Measurements from ENCODE around the gene ONECUT2.

ONECUT2 gene

DNA sequence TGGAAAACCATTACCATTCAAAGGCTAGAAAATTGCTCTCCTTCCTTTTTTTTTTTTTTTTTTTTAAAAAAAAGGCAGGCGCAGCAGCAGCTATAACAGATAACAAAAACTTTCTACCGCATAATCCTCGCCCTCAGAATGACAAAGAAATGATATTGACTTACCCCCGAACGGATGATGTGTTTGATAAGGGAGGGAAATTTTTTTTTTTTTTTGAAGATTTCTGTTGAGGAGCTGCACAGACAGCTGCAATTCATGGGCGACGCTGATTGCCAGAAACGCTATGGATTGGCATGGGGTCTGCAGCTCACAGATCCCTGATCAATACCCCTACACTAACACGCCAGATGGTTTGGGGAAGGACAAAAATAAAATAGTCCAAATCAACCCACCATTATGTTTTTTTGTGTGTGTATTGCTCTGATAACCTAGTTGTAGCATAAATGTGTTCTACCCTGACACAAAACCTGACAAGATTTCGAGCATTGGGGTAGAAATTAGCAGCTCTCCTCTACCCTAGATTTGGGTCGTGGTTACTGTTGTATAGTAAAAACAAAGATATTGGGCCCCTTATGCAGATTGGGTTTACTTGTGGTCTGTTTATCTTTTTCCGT, 3.6 kb upstream of the ONECUT2 start:
- H3K4me1 ChIP-seq (ENCODE audit: control insufficient read depth, insufficient read depth, low read length) = peaks cover 27% of the 10 kb centered on the region
- H3K27me3 ChIP-seq (ENCODE audit: control insufficient read depth in 1 of 2, insufficient read depth in 2 of 2, low read length in 2 of 2) = peaks cover 64 to 90% of the 10 kb centered on the region in 2 donors
- no peak overlapping the region for H3K9ac ChIP-seq (ENCODE audit: low read length in 2 of 2)
- H3K36me3 ChIP-seq (ENCODE audit: control insufficient read depth in 2 of 2, insufficient read depth in 2 of 2, low read length in 2 of 2) = no peaks in the 10 kb centered on the region
- no peak overlapping the region for H3K4me3 ChIP-seq (ENCODE audit: low read length in 2 of 2)
- peaks cover 0 to 5% of the 10 kb centered on the region in 2 donors for H3K9me3 ChIP-seq (ENCODE audit: control insufficient read depth in 2 of 2, low read length in 2 of 2)
- H3K27ac ChIP-seq (ENCODE audit: low read length) = no peak overlapping the region

DNA sequence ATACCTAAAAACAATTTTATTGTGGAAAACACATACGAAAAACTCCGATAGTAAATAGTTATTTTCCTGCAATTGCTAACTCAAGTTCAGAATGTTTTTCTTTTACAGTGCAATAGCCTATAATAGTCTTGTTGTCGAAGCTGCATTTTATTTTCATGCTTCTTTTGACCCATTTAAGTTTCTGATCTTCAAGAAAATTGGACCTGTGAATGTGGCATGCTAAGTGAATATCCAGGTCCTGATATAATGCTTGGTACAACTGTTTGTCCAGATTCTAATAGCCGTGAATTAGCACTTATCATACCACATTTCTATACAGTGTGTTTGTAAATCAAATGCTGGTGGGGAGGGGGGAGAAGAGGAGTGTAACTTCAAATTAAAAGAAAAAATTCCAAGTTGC, 3.0 kb upstream of the ONECUT2 start:
- Histone ChIP-seq H3K27ac (ENCODE audit: low read length) (no peak overlapping the region), H3K27me3 (ENCODE audit: control insufficient read depth in 1 of 2, insufficient read depth in 2 of 2, low read length in 2 of 2) (peaks cover 69 to 91% of the 10 kb centered on the region in 2 donors), H3K4me1 (ENCODE audit: control insufficient read depth, insufficient read depth, low read length) (peaks cover 30% of the 10 kb centered on the region), H3K9ac (ENCODE audit: low read length in 2 of 2) (no peak overlapping the region), H3K9me3 (ENCODE audit: control insufficient read depth in 2 of 2, low read length in 2 of 2) (peaks cover 0 to 5% of the 10 kb centered on the region in 2 donors), H3K36me3 (ENCODE audit: control insufficient read depth in 2 of 2, insufficient read depth in 2 of 2, low read length in 2 of 2) (no peaks in the 10 kb centered on the region), H3K4me3 (ENCODE audit: low read length in 2 of 2) (no peak overlapping the region)

DNA sequence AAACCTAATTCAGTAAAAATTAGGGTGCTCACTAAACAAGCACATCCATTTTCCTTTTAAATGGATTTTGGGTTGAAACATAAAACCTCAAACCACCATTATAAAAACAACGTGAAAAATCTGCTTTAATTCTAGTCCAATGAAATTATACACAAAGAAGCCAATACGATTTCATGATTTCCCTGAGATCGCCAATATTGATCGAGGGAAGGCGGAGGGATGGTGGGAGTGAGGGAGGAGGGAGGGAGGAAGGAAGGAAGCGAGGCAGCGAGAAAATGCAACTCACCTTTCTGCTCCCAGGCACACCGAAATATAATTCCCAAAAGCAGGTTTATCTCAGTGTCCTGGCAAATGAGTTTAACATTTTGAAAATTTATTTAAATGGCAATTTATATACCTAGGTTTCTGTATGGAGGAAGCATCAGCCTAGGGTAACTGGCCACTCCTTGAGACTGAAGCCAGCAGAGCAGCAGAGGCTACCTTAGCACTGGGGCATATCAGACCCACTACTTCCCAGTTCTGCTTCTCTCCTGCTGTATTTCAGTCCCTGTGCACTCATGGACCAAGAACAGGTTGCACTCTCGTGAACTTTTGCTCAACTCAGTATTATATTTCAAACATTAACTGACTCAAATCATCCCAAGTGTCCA, 2.3 kb upstream of the ONECUT2 start:
- H3K9me3 ChIP-seq (ENCODE audit: control insufficient read depth in 2 of 2, low read length in 2 of 2) = peaks cover 0 to 5% of the 10 kb centered on the region in 2 donors
- peaks cover 28% of the 10 kb centered on the region for H3K4me1 ChIP-seq (ENCODE audit: control insufficient read depth, insufficient read depth, low read length)
- no peak overlapping the region for H3K4me3 ChIP-seq (ENCODE audit: low read length in 2 of 2)
- H3K27me3 ChIP-seq (ENCODE audit: control insufficient read depth in 1 of 2, insufficient read depth in 2 of 2, low read length in 2 of 2) = peaks cover 74 to 91% of the 10 kb centered on the region in 2 donors
- no peak overlapping the region for H3K27ac ChIP-seq (ENCODE audit: low read length)
- no peaks in the 10 kb centered on the region for H3K36me3 ChIP-seq (ENCODE audit: control insufficient read depth in 2 of 2, insufficient read depth in 2 of 2, low read length in 2 of 2)
- H3K9ac ChIP-seq (ENCODE audit: low read length in 2 of 2) = no peak overlapping the region

DNA sequence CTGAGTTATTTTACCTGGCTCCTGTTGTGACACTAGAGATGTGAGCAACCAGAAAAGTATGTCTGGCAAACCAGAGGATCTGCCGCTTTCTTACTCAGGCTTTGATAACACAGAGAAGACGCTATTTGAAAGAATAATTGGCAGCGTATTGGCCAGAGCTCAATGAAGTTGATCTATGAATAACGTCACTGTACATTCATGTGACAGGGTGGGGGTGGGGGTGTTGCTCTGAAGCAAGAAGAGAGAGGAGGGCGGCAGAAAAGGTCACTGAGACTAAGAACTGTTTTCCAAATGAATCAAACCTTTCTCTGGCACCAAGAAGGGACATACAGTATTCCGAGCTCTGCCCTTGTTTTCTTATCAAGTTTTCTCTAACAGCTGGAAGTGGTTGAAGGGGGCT, 1.7 kb upstream of the ONECUT2 start:
- Histone ChIP-seq H3K27me3 (ENCODE audit: control insufficient read depth in 1 of 2, insufficient read depth in 2 of 2, low read length in 2 of 2) (peaks cover 75 to 91% of the 10 kb centered on the region in 2 donors), H3K36me3 (ENCODE audit: control insufficient read depth in 2 of 2, insufficient read depth in 2 of 2, low read length in 2 of 2) (no peaks in the 10 kb centered on the region), H3K9me3 (ENCODE audit: control insufficient read depth in 2 of 2, low read length in 2 of 2) (peaks cover 0 to 5% of the 10 kb centered on the region in 2 donors), H3K27ac (ENCODE audit: low read length) (no peak overlapping the region), H3K4me1 (ENCODE audit: control insufficient read depth, insufficient read depth, low read length) (peaks cover 34% of the 10 kb centered on the region), H3K4me3 (ENCODE audit: low read length in 2 of 2) (no peak overlapping the region), H3K9ac (ENCODE audit: low read length in 2 of 2) (no peak overlapping the region)

DNA sequence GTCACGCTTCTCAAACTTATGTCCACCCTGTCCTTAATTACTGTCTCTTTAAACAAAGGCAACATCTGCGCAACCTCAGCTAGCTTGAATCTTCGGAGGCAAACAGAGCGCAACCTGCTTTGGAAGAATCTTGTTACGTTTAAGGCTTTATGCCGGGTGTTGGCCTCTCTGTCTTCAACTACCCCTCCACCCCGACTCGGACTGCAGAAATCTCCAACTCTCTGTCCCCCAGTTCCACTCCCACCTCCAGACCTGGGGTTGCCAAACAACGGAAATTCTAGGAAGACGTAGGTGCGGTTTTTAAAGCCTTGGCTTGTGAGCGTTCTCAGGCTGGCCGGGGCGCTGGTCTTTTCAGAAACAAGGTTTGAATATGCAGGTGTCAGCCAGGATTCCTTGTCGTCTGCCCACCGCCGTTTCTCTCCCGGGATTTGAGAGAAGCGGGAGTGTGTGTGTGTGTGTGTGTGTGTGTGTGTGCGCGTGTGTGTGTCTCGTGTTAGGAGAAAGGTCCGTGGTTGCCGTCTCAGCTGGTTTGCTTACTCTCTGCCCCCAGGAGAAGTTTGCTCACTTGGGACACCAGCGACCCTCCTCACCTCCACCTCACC, 1.1 kb upstream of the ONECUT2 start:
- Histone ChIP-seq H3K36me3 (ENCODE audit: control insufficient read depth in 2 of 2, insufficient read depth in 2 of 2, low read length in 2 of 2) (no peaks in the 10 kb centered on the region), H3K9me3 (ENCODE audit: control insufficient read depth in 2 of 2, low read length in 2 of 2) (peaks cover 0 to 5% of the 10 kb centered on the region in 2 donors), H3K4me1 (ENCODE audit: control insufficient read depth, insufficient read depth, low read length) (peaks cover 35% of the 10 kb centered on the region), H3K27ac (ENCODE audit: low read length) (no peak overlapping the region), H3K27me3 (ENCODE audit: control insufficient read depth in 1 of 2, insufficient read depth in 2 of 2, low read length in 2 of 2) (peaks cover 77 to 91% of the 10 kb centered on the region in 2 donors), H3K9ac (ENCODE audit: low read length in 2 of 2) (no peak overlapping the region), H3K4me3 (ENCODE audit: low read length in 2 of 2) (peak overlapping the region; percentile 74 to 82)

DNA sequence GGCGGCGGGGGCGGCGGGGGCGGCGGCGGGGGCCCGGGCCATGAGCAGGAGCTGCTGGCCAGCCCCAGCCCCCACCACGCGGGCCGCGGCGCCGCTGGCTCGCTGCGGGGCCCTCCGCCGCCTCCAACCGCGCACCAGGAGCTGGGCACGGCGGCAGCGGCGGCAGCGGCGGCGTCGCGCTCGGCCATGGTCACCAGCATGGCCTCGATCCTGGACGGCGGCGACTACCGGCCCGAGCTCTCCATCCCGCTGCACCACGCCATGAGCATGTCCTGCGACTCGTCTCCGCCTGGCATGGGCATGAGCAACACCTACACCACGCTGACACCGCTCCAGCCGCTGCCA, 644 bp downstream of the ONECUT2 start:
- Histone ChIP-seq H3K36me3 (ENCODE audit: control insufficient read depth in 2 of 2, insufficient read depth in 2 of 2, low read length in 2 of 2) (no peaks in the 10 kb centered on the region), H3K27ac (ENCODE audit: low read length) (no peak overlapping the region), H3K9me3 (ENCODE audit: control insufficient read depth in 2 of 2, low read length in 2 of 2) (peaks cover 0 to 3% of the 10 kb centered on the region in 2 donors), H3K9ac (ENCODE audit: low read length in 2 of 2) (no peak overlapping the region), H3K4me3 (ENCODE audit: low read length in 2 of 2) (peak overlapping the region in 1 of 2 donors; percentile 40), H3K27me3 (ENCODE audit: control insufficient read depth in 1 of 2, insufficient read depth in 2 of 2, low read length in 2 of 2) (peaks cover 80 to 92% of the 10 kb centered on the region in 2 donors), H3K4me1 (ENCODE audit: control insufficient read depth, insufficient read depth, low read length) (peaks cover 53% of the 10 kb centered on the region)

DNA sequence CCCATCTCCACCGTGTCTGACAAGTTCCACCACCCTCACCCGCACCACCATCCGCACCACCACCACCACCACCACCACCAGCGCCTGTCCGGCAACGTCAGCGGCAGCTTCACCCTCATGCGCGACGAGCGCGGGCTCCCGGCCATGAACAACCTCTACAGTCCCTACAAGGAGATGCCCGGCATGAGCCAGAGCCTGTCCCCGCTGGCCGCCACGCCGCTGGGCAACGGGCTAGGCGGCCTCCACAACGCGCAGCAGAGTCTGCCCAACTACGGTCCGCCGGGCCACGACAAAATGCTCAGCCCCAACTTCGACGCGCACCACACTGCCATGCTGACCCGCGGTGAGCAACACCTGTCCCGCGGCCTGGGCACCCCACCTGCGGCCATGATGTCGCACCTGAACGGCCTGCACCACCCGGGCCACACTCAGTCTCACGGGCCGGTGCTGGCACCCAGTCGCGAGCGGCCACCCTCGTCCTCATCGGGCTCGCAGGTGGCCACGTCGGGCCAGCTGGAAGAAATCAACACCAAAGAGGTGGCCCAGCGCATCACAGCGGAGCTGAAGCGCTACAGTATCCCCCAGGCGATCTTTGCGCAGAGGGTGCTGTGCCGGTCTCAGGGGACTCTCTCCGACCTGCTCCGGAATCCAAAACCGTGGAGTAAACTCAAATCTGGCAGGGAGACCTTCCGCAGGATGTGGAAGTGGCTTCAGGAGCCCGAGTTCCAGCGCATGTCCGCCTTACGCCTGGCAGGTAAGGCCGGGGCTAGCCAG, 1.2 kb downstream of the ONECUT2 start:
- Histone ChIP-seq H3K9me3 (ENCODE audit: control insufficient read depth in 2 of 2, low read length in 2 of 2) (peaks cover 0 to 3% of the 10 kb centered on the region in 2 donors), H3K36me3 (ENCODE audit: control insufficient read depth in 2 of 2, insufficient read depth in 2 of 2, low read length in 2 of 2) (no peaks in the 10 kb centered on the region), H3K27me3 (ENCODE audit: control insufficient read depth in 1 of 2, insufficient read depth in 2 of 2, low read length in 2 of 2) (peaks cover 79 to 92% of the 10 kb centered on the region in 2 donors), H3K27ac (ENCODE audit: low read length) (no peak overlapping the region), H3K9ac (ENCODE audit: low read length in 2 of 2) (no peak overlapping the region), H3K4me1 (ENCODE audit: control insufficient read depth, insufficient read depth, low read length) (peaks cover 54% of the 10 kb centered on the region), H3K4me3 (ENCODE audit: low read length in 2 of 2) (peak overlapping the region in 1 of 2 donors; percentile 40)

DNA sequence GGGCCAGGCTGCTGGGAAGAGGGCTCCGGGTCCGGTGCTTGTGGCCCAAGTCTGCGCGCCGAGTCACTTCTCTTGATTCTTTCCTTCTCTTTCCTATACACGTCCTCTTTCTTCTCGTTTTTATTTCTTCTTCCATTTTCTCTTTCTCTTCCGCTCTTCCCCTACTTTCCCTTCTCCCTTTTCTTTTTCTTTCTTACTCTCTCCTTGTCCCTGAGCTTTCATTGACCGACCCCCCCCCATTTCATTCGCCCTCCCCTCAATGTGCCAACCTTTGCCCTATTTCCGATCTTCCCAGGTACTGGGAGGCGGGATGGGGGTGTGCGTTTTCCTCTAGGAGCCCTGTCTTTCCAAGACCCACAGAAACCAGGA, 1.8 kb downstream of the ONECUT2 start:
- H3K4me1 ChIP-seq (ENCODE audit: control insufficient read depth, insufficient read depth, low read length) = peaks cover 54% of the 10 kb centered on the region
- no peaks in the 10 kb centered on the region for H3K36me3 ChIP-seq (ENCODE audit: control insufficient read depth in 2 of 2, insufficient read depth in 2 of 2, low read length in 2 of 2)
- peaks cover 76 to 92% of the 10 kb centered on the region in 2 donors for H3K27me3 ChIP-seq (ENCODE audit: control insufficient read depth in 1 of 2, insufficient read depth in 2 of 2, low read length in 2 of 2)
- H3K27ac ChIP-seq (ENCODE audit: low read length) = no peak overlapping the region
- no peak overlapping the region for H3K9ac ChIP-seq (ENCODE audit: low read length in 2 of 2)
- no peak overlapping the region for H3K4me3 ChIP-seq (ENCODE audit: low read length in 2 of 2)
- peaks cover 0 to 3% of the 10 kb centered on the region in 2 donors for H3K9me3 ChIP-seq (ENCODE audit: control insufficient read depth in 2 of 2, low read length in 2 of 2)

DNA sequence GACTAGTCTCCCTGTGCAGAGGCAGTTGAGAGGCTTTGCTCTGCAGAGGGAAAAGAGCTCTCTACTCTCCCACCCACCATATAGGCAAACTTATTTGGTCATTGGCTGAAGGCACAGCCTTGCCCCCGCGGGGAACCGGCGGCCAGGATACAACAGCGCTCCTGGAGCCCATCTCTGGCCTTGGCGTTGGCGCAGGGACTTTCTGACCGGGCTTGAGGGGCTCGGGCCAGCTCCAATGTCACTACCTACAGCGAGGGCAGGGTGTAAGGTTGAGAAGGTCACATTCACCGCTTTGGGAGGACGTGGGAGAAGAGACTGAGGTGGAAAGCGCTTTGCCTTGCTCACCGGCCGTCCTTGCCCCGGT, 2.2 kb downstream of the ONECUT2 start:
- Histone ChIP-seq H3K9ac (ENCODE audit: low read length in 2 of 2) (no peak overlapping the region), H3K9me3 (ENCODE audit: control insufficient read depth in 2 of 2, low read length in 2 of 2) (peaks cover 0 to 3% of the 10 kb centered on the region in 2 donors), H3K4me1 (ENCODE audit: control insufficient read depth, insufficient read depth, low read length) (peaks cover 54% of the 10 kb centered on the region), H3K27me3 (ENCODE audit: control insufficient read depth in 1 of 2, insufficient read depth in 2 of 2, low read length in 2 of 2) (peaks cover 78 to 90% of the 10 kb centered on the region in 2 donors), H3K27ac (ENCODE audit: low read length) (no peak overlapping the region), H3K36me3 (ENCODE audit: control insufficient read depth in 2 of 2, insufficient read depth in 2 of 2, low read length in 2 of 2) (no peaks in the 10 kb centered on the region), H3K4me3 (ENCODE audit: low read length in 2 of 2) (no peak overlapping the region)

DNA sequence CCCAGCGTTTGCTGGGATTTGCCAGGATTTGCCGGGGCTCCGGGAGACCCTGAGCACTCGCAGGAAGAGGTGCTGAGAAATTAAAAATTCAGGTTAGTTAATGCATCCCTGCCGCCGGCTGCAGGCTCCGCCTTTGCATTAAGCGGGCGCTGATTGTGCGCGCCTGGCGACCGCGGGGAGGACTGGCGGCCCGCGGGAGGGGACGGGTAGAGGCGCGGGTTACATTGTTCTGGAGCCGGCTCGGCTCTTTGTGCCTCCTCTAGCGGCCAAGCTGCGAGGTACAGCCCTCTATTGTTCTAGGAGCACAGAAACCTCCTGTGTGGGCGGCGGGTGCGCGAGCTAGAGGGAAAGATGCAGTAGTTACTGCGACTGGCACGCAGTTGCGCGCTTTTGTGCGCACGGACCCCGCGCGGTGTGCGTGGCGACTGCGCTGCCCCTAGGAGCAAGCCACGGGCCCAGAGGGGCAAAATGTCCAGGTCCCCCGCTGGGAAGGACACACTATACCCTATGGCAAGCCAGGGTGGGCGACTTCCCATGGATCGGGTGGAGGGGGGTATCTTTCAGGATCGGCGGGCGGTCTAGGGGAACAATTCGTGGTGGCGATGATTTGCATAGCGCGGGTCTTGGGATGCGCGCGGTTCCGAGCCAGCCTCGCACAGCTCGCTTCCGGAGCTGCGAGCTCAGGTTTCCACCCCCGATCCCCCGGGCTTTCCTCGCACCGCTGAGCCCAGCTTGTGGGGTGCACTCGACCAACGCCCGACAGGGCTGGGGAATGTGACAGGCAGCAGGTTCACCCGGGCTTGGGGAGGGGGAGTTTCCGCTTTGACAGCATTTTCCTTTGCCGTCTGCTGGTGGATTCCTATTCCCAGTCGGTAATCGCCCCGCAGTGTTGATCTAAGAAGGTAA, 2.8 kb downstream of the ONECUT2 start:
- no peaks in the 10 kb centered on the region for H3K36me3 ChIP-seq (ENCODE audit: control insufficient read depth in 2 of 2, insufficient read depth in 2 of 2, low read length in 2 of 2)
- peak overlapping the region in 1 of 2 donors; percentile 44 for H3K4me3 ChIP-seq (ENCODE audit: low read length in 2 of 2)
- H3K27me3 ChIP-seq (ENCODE audit: control insufficient read depth in 1 of 2, insufficient read depth in 2 of 2, low read length in 2 of 2) = peaks cover 81 to 91% of the 10 kb centered on the region in 2 donors
- no peak overlapping the region for H3K9ac ChIP-seq (ENCODE audit: low read length in 2 of 2)
- peaks cover 54% of the 10 kb centered on the region for H3K4me1 ChIP-seq (ENCODE audit: control insufficient read depth, insufficient read depth, low read length)
- peaks cover 0 to 3% of the 10 kb centered on the region in 2 donors for H3K9me3 ChIP-seq (ENCODE audit: control insufficient read depth in 2 of 2, low read length in 2 of 2)
- H3K27ac ChIP-seq (ENCODE audit: low read length) = no peak overlapping the region

Measured in stomach smooth muscle (tissue), 2 donors.